HL-60 (cell line): Measurements from ENCODE around the gene PNPLA7.

Experiments
- CTCF ChIP-seq: IDR thresholded peaks from one replicate; pipeline ENCODE4 v1.5.1; 2011; ENCODE audit warnings: low read length, control low read depth, inconsistent platforms; ENCODE audit not compliant: insufficient read depth
- POLR2AphosphoS5 ChIP-seq: IDR thresholded peaks from 2 replicates; pipeline ENCODE4 v1.6.1; 2012; ENCODE audit warnings: low read depth
- SPI1 ChIP-seq: IDR thresholded peaks from 2 replicates; pipeline ENCODE4 v1.6.1; 2012; ENCODE audit warnings: low read depth, mild to moderate bottlenecking, borderline replicate concordance
- TF ChIP-seq, protein P1 (sequence below): IDR thresholded peaks from 2 replicates; pipeline ENCODE4 v1.6.1; 2012; ENCODE audit warnings: low read depth; ENCODE audit not compliant: insufficient replicate concordance

DNA sequence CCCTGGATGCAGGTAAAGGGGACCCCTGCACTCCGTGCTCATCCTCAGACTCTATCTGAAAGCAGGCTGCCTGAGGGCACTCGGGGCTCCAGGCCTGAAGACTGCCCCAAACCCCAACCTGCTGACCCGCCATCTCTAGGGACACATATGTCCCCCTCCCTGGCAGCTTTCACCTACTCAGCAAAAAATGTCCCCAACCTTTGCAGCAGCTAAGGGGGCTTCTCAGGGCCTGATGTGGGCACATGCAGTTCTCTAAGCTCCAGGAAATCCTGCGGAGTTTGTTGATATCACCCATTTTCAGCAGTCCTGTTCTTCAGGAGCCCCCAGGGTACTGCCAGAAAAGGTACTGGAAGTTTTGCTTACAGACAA is 30.7 kb upstream of the PNPLA7 start:
- no peak for TF ChIP-seq SPI1
- TF ChIP-seq CTCF: no peak
- TF ChIP-seq, protein P1, sequence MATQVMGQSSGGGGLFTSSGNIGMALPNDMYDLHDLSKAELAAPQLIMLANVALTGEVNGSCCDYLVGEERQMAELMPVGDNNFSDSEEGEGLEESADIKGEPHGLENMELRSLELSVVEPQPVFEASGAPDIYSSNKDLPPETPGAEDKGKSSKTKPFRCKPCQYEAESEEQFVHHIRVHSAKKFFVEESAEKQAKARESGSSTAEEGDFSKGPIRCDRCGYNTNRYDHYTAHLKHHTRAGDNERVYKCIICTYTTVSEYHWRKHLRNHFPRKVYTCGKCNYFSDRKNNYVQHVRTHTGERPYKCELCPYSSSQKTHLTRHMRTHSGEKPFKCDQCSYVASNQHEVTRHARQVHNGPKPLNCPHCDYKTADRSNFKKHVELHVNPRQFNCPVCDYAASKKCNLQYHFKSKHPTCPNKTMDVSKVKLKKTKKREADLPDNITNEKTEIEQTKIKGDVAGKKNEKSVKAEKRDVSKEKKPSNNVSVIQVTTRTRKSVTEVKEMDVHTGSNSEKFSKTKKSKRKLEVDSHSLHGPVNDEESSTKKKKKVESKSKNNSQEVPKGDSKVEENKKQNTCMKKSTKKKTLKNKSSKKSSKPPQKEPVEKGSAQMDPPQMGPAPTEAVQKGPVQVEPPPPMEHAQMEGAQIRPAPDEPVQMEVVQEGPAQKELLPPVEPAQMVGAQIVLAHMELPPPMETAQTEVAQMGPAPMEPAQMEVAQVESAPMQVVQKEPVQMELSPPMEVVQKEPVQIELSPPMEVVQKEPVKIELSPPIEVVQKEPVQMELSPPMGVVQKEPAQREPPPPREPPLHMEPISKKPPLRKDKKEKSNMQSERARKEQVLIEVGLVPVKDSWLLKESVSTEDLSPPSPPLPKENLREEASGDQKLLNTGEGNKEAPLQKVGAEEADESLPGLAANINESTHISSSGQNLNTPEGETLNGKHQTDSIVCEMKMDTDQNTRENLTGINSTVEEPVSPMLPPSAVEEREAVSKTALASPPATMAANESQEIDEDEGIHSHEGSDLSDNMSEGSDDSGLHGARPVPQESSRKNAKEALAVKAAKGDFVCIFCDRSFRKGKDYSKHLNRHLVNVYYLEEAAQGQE: no peak
- 0 out of 2 replicates have a peak, but pooled peaks have one; percentile 3 for TF ChIP-seq POLR2AphosphoS5
